Fibroblast of skin of back (primary cell): ENCODE results near the gene PSAP.

Source experiments
- DNase-seq: peaks from one replicate; pipeline ENCODE4 v3.0.0-alpha.2; 2013

PSAP gene

DNA sequence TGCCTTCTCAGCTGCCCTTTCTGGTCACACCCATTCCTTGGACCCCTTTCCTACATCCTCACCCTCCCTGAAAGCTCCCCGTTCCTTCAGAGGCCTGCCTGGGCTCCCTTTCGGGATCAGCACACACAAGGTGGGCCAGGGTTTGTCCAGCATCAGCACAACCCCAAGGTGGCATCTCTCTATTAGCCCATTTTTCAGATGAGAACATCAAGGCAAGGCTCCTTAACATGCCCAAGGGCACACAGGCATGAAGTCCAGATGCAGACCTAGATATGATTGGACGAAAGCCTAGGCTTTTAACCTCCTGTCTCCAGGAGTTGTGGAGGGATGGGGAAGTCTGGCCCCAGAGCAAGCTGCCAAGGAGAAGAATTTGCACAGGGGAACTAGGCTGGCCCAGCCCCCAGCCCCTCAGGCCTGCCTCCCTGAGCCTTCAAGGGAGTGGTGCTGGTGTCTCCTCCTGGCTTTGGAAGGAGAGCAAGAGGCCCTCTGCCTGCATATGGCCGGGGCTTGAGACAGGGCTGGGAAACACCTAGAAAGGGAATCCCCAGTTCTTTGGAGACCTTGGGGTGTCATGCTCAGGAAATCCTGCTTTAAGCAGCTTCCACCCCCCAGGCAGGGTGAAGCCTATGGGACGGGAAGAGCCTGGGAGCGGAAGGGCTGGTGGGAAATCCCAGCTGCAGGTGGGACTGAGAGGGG lies 68.7 kb downstream of the PSAP start:
- DNase-seq: no peak

- no peak for DNase-seq
Measured at GRCh38 chr10:71780719-71781118, 70.3 kb downstream of the PSAP start.

DNA sequence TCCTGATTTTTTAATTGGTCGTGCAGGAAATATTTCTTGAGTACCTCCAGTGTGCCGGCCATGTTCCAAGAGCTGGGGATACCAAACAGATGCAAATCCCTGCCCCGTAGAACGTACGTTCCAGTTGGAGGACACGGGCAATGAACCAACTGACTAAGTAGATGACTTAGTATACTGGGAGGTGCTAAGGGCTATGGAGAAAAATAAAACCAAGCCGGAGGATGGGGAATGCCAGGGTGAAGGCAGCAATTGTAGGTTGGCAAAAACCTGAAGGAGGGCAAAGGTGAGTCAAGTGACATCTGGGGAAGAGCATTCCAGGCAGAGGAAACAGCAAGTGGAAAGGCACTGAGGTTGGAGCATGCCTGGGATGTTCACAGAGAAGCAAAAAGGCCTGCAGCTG lies 70.9 kb downstream of the PSAP start:
- DNase-seq: no peak

DNA sequence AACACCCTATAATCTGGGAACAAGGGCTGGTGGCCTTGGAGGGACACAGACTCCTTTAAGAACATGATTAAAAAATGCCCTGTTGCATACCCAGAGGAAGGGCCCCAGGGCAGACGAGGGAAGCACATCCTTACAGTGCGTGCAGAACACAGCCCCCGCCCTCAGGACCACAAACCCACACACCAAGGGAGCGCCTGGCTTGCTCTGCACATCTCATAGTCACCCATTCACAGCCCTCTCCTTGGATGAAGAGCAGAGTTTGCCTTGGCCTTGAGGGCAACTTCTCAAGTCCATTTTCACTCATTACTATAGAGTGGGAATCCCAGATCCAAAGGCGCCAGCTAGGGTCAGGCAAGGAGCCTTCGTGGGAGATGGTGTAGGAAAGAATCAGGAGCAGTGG lies 71.4 kb downstream of the PSAP start:
- DNase-seq: no peak

- no peak for DNase-seq
Measured at GRCh38 chr10:71778071-71778825, 72.8 kb downstream of the PSAP start.

DNA sequence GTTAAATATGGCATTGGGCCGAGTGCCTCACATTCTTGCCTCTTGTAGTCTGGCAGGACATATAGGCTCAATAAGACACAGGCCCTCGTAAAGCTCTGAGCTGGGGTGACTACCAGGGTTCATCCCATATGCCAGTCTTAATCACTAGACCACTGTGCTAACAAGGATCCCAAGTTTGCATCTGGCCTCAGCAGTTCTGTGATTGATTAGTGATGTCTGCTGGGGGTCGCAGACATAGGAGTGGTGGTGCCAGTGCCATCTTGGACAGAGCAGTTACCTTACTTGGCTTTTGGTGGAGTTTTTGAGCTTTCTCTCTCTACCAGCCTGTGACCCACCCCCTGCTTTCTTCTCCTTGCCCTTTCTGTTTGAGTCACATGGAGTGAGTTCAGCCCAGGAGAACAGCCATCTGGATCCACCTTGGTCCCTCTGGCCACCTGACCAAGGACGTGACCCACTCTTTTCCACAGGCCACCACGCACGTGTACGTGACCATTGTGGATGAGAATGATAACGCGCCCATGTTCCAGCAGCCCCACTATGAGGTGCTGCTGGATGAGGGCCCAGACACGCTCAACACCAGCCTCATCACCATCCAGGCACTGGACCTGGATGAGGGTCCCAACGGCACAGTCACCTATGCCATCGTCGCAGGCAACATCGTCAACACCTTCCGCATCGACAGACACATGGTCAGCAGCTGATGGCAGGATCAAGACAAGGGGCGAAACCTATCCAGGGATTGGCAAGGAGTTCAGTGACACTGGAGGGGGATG lies 73.7 kb downstream of the PSAP start:
- no peak for DNase-seq

- no peak for DNase-seq
Measured at GRCh38 chr10:71776481-71776925, 74.5 kb downstream of the PSAP start.

GRCh38 chr10:71774916-71775702 lies 75.9 kb downstream of the PSAP start:
- no peak for DNase-seq

GRCh38 chr10:71773221-71773971 lies 77.7 kb downstream of the PSAP start, which contains the start of gene VSIR:
TSS of gene VSIR (minus strand) at chr10:71773520. CDS start at chr10:71773439, 81 bp downstream.
- peak; percentile 69 for DNase-seq

GRCh38 chr10:71772832-71773220 lies 78.2 kb downstream of the PSAP start:
- no peak for DNase-seq

- DNase-seq: peak; percentile 78
Measured at GRCh38 chr10:71771821-71772617, 79.0 kb downstream of the PSAP start.

DNA sequence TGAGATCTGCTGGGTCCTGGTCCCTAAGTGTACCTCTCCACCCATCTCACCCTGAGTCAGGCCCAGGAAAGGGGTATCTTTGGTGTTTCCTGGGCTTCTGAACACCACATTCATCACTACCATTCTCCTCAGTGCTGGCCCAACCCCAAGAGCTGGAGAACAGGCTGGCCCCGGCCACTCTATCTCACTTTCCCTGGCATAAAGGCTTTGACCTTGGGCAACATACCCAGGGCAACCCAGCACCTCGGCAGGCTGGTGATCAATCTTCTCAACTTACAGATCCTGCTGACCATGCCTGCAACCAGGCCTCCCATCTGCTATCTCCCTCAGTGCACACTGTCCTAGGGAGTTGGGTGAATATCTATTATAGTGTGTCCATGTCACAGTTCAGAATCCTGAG lies 79.8 kb downstream of the PSAP start:
- no peak for DNase-seq

DNA sequence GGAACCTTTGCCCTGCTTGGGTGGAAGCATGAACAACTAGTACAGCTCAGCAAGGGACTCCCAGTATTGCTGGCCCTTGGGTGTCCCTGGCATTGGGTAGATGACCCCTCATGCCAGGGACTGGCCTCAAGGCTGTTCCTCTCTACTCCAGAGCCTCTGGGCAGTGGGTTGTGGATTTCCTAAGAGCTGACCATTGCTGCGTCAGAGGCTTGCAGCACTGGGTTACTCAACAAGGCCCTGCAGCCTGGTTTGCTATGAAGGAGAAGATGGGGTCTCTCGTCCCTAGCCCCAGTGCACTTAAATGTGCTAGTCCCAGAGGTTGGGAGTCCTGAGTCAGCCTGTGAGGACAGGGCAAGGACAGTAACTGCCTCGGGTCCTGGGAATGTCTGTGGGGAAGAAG lies 80.3 kb downstream of the PSAP start:
- no peak for DNase-seq

DNA sequence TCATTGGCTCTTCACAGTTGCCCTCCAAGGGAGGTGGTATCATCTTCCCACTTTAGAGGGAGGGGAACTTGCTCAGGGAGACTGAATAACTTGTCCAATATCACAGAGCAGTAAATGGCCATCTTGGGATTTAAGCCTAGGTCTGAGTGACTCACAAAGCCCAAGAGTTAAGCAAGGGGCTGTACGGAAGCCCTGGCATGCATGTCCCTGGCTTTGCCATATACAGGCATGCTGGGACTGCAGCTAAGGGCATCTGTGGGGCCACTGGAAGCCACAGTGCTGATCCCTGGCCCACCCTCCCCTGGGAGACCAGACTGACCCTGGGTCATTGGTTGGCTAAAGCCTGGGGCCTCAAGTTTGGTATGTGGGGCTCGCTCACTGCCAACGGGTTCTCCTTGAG lies 80.8 kb downstream of the PSAP start:
- peak; percentile 20 for DNase-seq

DNA sequence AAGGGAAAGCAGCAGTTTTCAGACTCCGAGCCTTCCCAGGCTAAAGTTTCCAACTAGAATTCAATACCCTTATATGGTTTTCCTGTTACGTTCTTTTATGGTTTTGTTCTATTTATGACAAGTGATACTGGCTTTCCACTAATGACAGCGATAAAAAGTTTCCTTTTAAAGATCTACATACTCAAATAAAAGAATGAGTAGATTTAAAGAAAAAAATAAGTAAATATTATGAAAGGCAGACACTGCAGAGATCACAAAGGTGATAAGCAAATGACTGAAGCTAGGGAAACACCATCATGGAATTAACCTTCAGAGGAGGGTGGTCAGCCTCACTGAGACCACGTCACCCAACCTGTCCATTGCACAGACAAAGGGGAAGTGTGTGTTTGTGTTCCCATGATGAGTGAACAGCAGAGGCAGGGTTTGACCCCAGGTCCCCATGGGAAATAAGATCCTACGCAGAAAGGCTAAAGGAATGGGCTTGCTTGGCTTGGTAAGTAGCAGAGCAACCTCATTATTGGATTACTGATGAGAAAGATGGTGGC lies 81.7 kb downstream of the PSAP start:
- no peak for DNase-seq

DNA sequence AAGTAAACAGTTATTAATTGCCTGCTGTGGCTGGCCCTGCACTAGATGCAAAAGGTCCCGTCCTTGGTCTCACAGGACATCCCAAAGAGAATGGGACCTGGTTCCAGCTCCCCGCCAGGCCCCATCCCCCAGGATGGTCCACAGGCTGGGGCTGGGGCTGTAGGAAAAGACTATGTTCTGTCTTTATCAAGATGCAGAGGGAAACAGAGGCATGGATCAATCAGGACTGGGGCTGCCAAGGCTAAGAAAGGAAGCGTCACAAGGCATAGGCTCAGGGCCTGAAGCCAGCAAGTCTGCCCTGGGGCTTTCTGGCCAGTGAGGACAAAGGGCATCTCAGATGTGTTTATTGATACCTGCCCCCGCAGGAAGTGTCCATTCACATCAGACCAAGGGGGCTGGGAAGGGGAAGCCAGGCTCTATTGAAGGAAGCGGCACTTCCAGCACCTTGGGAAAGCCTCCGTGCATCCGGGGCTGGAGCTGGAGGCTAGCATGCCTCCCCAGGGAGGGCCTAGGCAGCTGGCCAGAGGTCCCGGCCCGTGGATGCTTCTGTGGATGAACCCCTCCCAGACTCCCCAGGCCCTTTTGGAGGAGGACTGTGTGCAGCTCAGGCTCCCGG lies 83.5 kb downstream of the PSAP start:
- DNase-seq: peak; percentile 24

- DNase-seq: peak; percentile 96
Measured at GRCh38 chr10:71766717-71767419, 84.2 kb downstream of the PSAP start.
